Stimulated activated naive CD8-positive, alpha-beta T cell treated with anti-CD3 and anti-CD28 coated beads, Interleukin-15, Interleukin-2, amounts not matched to agents 100 U/mL and 50 U/mL, for 24 hours (primary cell): ENCODE data around the gene SCARF2.
"Not testable (repeated sequence)": the region's sequence is repeated elsewhere in the genome, so short reads cannot be mapped to it uniquely, and the experiment has no call there.

Experiments used
- ATAC-seq: fragments of 150-1000 bp; cut with Tn5 transposase; one replicate; pipeline ENCODE4 v1.10.0; 2021
- DNase-seq: peaks from one replicate; pipeline ENCODE4 v3.0.0; 2021

SCARF2 gene

GRCh38 chr22:20392983-20393704 lies 44.5 kb downstream of the SCARF2 start:
- ATAC-seq (no peak), DNase-seq (no peak)

GRCh38 chr22:20392365-20392881 lies 45.2 kb downstream of the SCARF2 start:
- DNase-seq, ATAC-seq: not testable (repeated sequence)

- ATAC-seq (no peak), DNase-seq (no peak)
These were observed 46.4 kb downstream of the SCARF2 start for GRCh38 chr22:20391222-20391621.

- DNase-seq (no peak), ATAC-seq (no peak)
These were observed 47.2 kb downstream of the SCARF2 start for GRCh38 chr22:20390394-20390907.

GRCh38 chr22:20389288-20389687 lies 48.3 kb downstream of the SCARF2 start:
- DNase-seq (no peak), ATAC-seq (no peak)

- no peak for DNase-seq
- no peak for ATAC-seq
These were observed 49.4 kb downstream of the SCARF2 start for GRCh38 chr22:20388200-20388599.

GRCh38 chr22:20386972-20387371 lies 50.7 kb downstream of the SCARF2 start:
- no peak for ATAC-seq
- DNase-seq, result no peak

GRCh38 chr22:20386336-20386735 lies 51.3 kb downstream of the SCARF2 start:
- no peak for ATAC-seq

GRCh38 chr22:20384865-20385264 lies 52.8 kb downstream of the SCARF2 start:
- no peak for ATAC-seq
- DNase-seq, result no peak

More at GRCh38 chr22:20386336-20386735, 51.3 kb downstream of the SCARF2 start:
- DNase-seq, result no peak

- no peak for ATAC-seq
- DNase-seq, result no peak
These were observed 53.5 kb downstream of the SCARF2 start for GRCh38 chr22:20384171-20384570.

GRCh38 chr22:20383538-20383937 lies 54.1 kb downstream of the SCARF2 start:
- ATAC-seq (no peak), DNase-seq (no peak)

GRCh38 chr22:20380486-20380885 lies 57.1 kb downstream of the SCARF2 start:
- ATAC-seq (no peak), DNase-seq (no peak)

- not testable (repeated sequence) for DNase-seq, ATAC-seq
These were observed 58.9 kb downstream of the SCARF2 start for GRCh38 chr22:20378684-20379083.

- DNase-seq (no peak), ATAC-seq (no peak)
These were observed 59.5 kb downstream of the SCARF2 start for GRCh38 chr22:20378110-20378509.

- not testable (repeated sequence) for DNase-seq, ATAC-seq
These were observed 60.6 kb downstream of the SCARF2 start for GRCh38 chr22:20376983-20377382.

GRCh38 chr22:20376281-20376680 lies 61.3 kb downstream of the SCARF2 start:
- ATAC-seq, result not testable (repeated sequence)

More at GRCh38 chr22:20376281-20376680, 61.3 kb downstream of the SCARF2 start:
- DNase-seq, result not testable (repeated sequence)
